Astrocyte (in vitro differentiated cells and primary cell): ENCODE data around the gene TAF4. TPM values are rescaled to one million over a fixed set of nuclear protein-coding genes. Genes with fewer than 3 reads are reported as not detected.

Experiments
- DNase-seq: peaks from one replicate; pipeline ENCODE4 v3.0.0-alpha.2; 2010; ENCODE audit warnings: low read depth
- FAIRE-seq: peaks from 2 replicates; lab custom pipeline; 2011; peaks lifted over from hg19 to GRCh38; lab: Jason Lieb, UNC
- H2AFZ ChIP-seq: 2 replicates; pipeline ENCODE4 v1.6.0; 2012; ENCODE audit warnings: low read depth, low read length, inconsistent platforms
- H3K27ac ChIP-seq: 2 replicates; pipeline ENCODE4 v1.5.1; 2011; ENCODE audit warnings: low read depth, low read length, inconsistent platforms
- H3K27me3 ChIP-seq: 2 replicates; pipeline ENCODE4 v1.6.0; 2011; ENCODE audit warnings: low read length, inconsistent platforms; ENCODE audit not compliant: insufficient read depth
- H3K36me3 ChIP-seq: 2 replicates; pipeline ENCODE4 v1.5.1; 2011; ENCODE audit warnings: low read length, inconsistent platforms; ENCODE audit not compliant: insufficient read depth
- H3K4me1 ChIP-seq: 2 replicates; pipeline ENCODE4 v1.5.1; 2011; ENCODE audit warnings: low read length, inconsistent platforms; ENCODE audit not compliant: insufficient read depth
- H3K4me2 ChIP-seq: 2 replicates; pipeline ENCODE4 v1.6.0; 2012; ENCODE audit warnings: low read length, inconsistent platforms
- H3K4me3 ChIP-seq: 2 replicates; pipeline ENCODE4 v1.5.1; 2011; ENCODE audit warnings: low read depth, mild to moderate bottlenecking, low read length, inconsistent platforms; ENCODE audit not compliant: insufficient read depth
- H3K79me2 ChIP-seq: 2 replicates; pipeline ENCODE4 v1.6.0; 2012; ENCODE audit warnings: mild to moderate bottlenecking, low read length, inconsistent platforms; ENCODE audit not compliant: insufficient read depth
- H3K9ac ChIP-seq: 2 replicates; pipeline ENCODE4 v1.6.0; 2012; ENCODE audit warnings: mild to moderate bottlenecking, low read length, inconsistent platforms
- H3K9me3 ChIP-seq: 2 replicates; pipeline ENCODE4 v1.5.1; 2012; ENCODE audit warnings: low read depth, mild to moderate bottlenecking, low read length, inconsistent platforms; ENCODE audit not compliant: insufficient read depth
- H4K20me1 ChIP-seq: 2 replicates; pipeline ENCODE4 v1.6.0; 2012; ENCODE audit warnings: low read length, inconsistent platforms; ENCODE audit not compliant: insufficient read depth
- H3K27ac Mint-ChIP-seq: one replicate; pipeline ENCODE4 v1.8.0; 2021; ENCODE audit warnings: mild to moderate bottlenecking, mixed read lengths; ENCODE audit not compliant: unreplicated experiment
- H3K27me3 Mint-ChIP-seq: one replicate; pipeline ENCODE4 v1.8.0; 2021; ENCODE audit warnings: low read depth, mixed read lengths; ENCODE audit not compliant: unreplicated experiment
- H3K36me3 Mint-ChIP-seq: one replicate; pipeline ENCODE4 v1.8.0; 2021; ENCODE audit warnings: low read depth, mixed read lengths; ENCODE audit not compliant: unreplicated experiment
- H3K4me1 Mint-ChIP-seq: one replicate; pipeline ENCODE4 v1.8.0; 2021; ENCODE audit warnings: low read depth, mixed read lengths; ENCODE audit not compliant: unreplicated experiment
- H3K4me3 Mint-ChIP-seq: one replicate; pipeline ENCODE4 v1.8.0; 2021; ENCODE audit warnings: mild to moderate bottlenecking, moderate library complexity, mixed read lengths; ENCODE audit not compliant: unreplicated experiment
- H3K9me3 Mint-ChIP-seq: one replicate; pipeline ENCODE4 v1.8.0; 2021; ENCODE audit warnings: mild to moderate bottlenecking, mixed read lengths; ENCODE audit not compliant: unreplicated experiment
- EZH2 ChIP-seq: IDR thresholded peaks from 2 replicates; pipeline ENCODE4 v1.6.1; 2012; ENCODE audit warnings: mild to moderate bottlenecking, low read length, inconsistent platforms; ENCODE audit not compliant: insufficient read depth
- total RNA-seq: library from RNA; stranded (reverse); gene quantifications from 2 replicates; pipeline ENCODE4 v1.2.1, GENCODE V29; 2021
- TF ChIP-seq, protein P1 (sequence below): IDR thresholded peaks from 2 replicates; pipeline ENCODE4 v1.5.1; 2011; ENCODE audit warnings: low read depth, mild to moderate bottlenecking, inconsistent platforms, low read length, moderate library complexity; ENCODE audit not compliant: insufficient read depth

TAF4 gene
- total RNA-seq, 1 donor from 2014 or later = 11.8 TPM

DNA sequence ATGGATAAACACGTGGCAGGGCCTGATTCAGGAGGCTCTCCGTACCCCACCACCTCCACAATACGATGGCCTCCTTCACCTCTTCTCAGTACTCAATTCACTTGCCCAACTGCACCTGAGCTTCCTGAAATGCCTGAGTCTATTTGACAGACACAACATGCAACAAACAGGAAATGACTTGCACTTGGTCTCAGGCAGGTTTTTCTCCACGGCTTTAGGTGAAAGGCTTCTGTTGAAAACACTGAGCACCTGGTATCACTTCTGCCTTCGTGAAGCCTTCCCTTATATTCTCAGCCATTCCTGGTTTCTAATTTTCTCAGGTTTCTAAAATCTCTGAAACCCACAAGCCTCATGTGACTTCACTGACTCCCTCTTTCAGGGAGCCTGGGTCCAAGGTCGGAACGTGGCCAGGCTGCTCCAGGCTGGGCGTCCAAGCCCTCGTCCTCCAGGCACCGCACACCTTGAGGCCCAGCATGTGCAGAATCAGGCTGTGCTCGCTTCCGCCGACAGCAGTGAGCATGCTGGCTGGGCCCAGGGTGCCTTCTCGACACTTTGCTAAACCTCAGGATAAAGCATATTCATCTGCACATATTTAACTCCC is 34.7 kb downstream of the TAF4 start:
- Histone ChIP-seq H3K27ac (no peak overlapping the region), H3K9me3 (no peaks in the 10 kb centered on the region), H3K4me1 (peaks cover 10% of the 10 kb centered on the region), H3K36me3 (no peaks in the 10 kb centered on the region), H3K4me3 (no peak overlapping the region), H3K9ac (no peak overlapping the region), H2AFZ (no peak overlapping the region), H3K27me3 (no peaks in the 10 kb centered on the region), H3K79me2 (peaks cover 80% of the 10 kb centered on the region), H4K20me1 (peaks cover 87% of the 10 kb centered on the region), H3K4me2 (no peak overlapping the region)
- no peak overlapping the region for H3K27ac Mint-ChIP-seq
- H3K27me3 Mint-ChIP-seq = no peaks in the 10 kb centered on the region
- no peak overlapping the region for H3K4me3 Mint-ChIP-seq
- peaks cover 1% of the 10 kb centered on the region for H3K9me3 Mint-ChIP-seq
- TF ChIP-seq, protein P1, sequence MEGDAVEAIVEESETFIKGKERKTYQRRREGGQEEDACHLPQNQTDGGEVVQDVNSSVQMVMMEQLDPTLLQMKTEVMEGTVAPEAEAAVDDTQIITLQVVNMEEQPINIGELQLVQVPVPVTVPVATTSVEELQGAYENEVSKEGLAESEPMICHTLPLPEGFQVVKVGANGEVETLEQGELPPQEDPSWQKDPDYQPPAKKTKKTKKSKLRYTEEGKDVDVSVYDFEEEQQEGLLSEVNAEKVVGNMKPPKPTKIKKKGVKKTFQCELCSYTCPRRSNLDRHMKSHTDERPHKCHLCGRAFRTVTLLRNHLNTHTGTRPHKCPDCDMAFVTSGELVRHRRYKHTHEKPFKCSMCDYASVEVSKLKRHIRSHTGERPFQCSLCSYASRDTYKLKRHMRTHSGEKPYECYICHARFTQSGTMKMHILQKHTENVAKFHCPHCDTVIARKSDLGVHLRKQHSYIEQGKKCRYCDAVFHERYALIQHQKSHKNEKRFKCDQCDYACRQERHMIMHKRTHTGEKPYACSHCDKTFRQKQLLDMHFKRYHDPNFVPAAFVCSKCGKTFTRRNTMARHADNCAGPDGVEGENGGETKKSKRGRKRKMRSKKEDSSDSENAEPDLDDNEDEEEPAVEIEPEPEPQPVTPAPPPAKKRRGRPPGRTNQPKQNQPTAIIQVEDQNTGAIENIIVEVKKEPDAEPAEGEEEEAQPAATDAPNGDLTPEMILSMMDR = no peak
- TF ChIP-seq EZH2 = no peak
- DNase-seq = no peak
- no peak for FAIRE-seq
- peaks cover 3% of the 10 kb centered on the region for H3K36me3 Mint-ChIP-seq
- H3K4me1 Mint-ChIP-seq = peaks cover 19% of the 10 kb centered on the region

GRCh38 chr20:62030357-62030756 is 35.3 kb downstream of the TAF4 start:
- H3K36me3 Mint-ChIP-seq = peaks cover 3% of the 10 kb centered on the region
- H3K27me3 Mint-ChIP-seq = no peaks in the 10 kb centered on the region
- peaks cover 89% of the 10 kb centered on the region for H4K20me1 ChIP-seq
- no peak overlapping the region for H3K27ac Mint-ChIP-seq
- peaks cover 82% of the 10 kb centered on the region for H3K79me2 ChIP-seq
- FAIRE-seq = no peak
- no peak overlapping the region for H3K27ac ChIP-seq
- no peaks in the 10 kb centered on the region for H3K27me3 ChIP-seq
- H3K4me3 ChIP-seq = no peak overlapping the region
- no peaks in the 10 kb centered on the region for H3K36me3 ChIP-seq
- H3K4me3 Mint-ChIP-seq = no peak overlapping the region
- peaks cover 1% of the 10 kb centered on the region for H3K9me3 Mint-ChIP-seq
- no peak overlapping the region for H2AFZ ChIP-seq
- no peak overlapping the region for H3K9ac ChIP-seq
- H3K4me1 Mint-ChIP-seq = peaks cover 20% of the 10 kb centered on the region
- H3K4me1 ChIP-seq = peaks cover 13% of the 10 kb centered on the region
- no peak for DNase-seq
- H3K4me2 ChIP-seq = no peak overlapping the region
- H3K9me3 ChIP-seq = no peaks in the 10 kb centered on the region
- TF ChIP-seq, protein P1 = no peak
- no peak for TF ChIP-seq EZH2

- H3K27me3 ChIP-seq = no peaks in the 10 kb centered on the region
- peaks cover 80% of the 10 kb centered on the region for H3K79me2 ChIP-seq
- peaks cover 3% of the 10 kb centered on the region for H3K36me3 Mint-ChIP-seq
- H3K4me3 Mint-ChIP-seq = no peak overlapping the region
- peaks cover 1% of the 10 kb centered on the region for H3K9me3 Mint-ChIP-seq
- H3K27ac Mint-ChIP-seq = no peak overlapping the region
- H4K20me1 ChIP-seq = peaks cover 89% of the 10 kb centered on the region
- no peak overlapping the region for H3K4me3 ChIP-seq
- H3K9ac ChIP-seq = no peak overlapping the region
- H3K9me3 ChIP-seq = no peaks in the 10 kb centered on the region
- peaks cover 20% of the 10 kb centered on the region for H3K4me1 Mint-ChIP-seq
- no peaks in the 10 kb centered on the region for H3K27me3 Mint-ChIP-seq
- FAIRE-seq = no peak
- H2AFZ ChIP-seq = no peak overlapping the region
- no peak overlapping the region for H3K27ac ChIP-seq
- no peaks in the 10 kb centered on the region for H3K36me3 ChIP-seq
- no peak for DNase-seq
- H3K4me1 ChIP-seq = peaks cover 13% of the 10 kb centered on the region
- TF ChIP-seq EZH2 = no peak
- TF ChIP-seq, protein P1 = no peak
- H3K4me2 ChIP-seq = no peak overlapping the region
Observed at GRCh38 chr20:62029949-62030348, 35.7 kb downstream of the TAF4 start.
